ENCODE data around the gene CEACAM3.

CEACAM3 gene

GRCh38 chr19:41808663-41809566 lies 12.5 kb downstream of the CEACAM3 start:
- no peaks in the 10 kb centered on the region for H3K4me1 Mint-ChIP-seq (ENCODE audit: low read depth)

GRCh38 chr19:41810301-41810700 lies 13.9 kb downstream of the CEACAM3 start:
- no peaks in the 10 kb centered on the region for H3K36me3 Mint-ChIP-seq
- peaks cover 8% of the 10 kb centered on the region for H3K4me1 Mint-ChIP-seq (ENCODE audit: low read depth)
- no peak overlapping the region for H3K27ac Mint-ChIP-seq
- H3K9me3 Mint-ChIP-seq (ENCODE audit: low read depth) = no peaks in the 10 kb centered on the region
- H3K4me3 Mint-ChIP-seq = no peak overlapping the region
- peaks cover 16% of the 10 kb centered on the region for H3K27me3 Mint-ChIP-seq

More at GRCh38 chr19:41808663-41809566, 12.5 kb downstream of the CEACAM3 start:
- no peaks in the 10 kb centered on the region for H3K9me3 Mint-ChIP-seq (ENCODE audit: low read depth)
- H3K27ac Mint-ChIP-seq = no peak overlapping the region
- no peaks in the 10 kb centered on the region for H3K36me3 Mint-ChIP-seq
- no peak overlapping the region for H3K4me3 Mint-ChIP-seq
- peaks cover 16% of the 10 kb centered on the region for H3K27me3 Mint-ChIP-seq

- H3K9me3 Mint-ChIP-seq (ENCODE audit: low read depth) = no peaks in the 10 kb centered on the region
- no peak overlapping the region for H3K27ac Mint-ChIP-seq
Measured at GRCh38 chr19:41811036-41811435, 14.6 kb downstream of the CEACAM3 start.

GRCh38 chr19:41811981-41812380 lies 15.6 kb downstream of the CEACAM3 start:
- peaks cover 11% of the 10 kb centered on the region for H3K4me1 Mint-ChIP-seq (ENCODE audit: low read depth)
- H3K27ac Mint-ChIP-seq = no peak overlapping the region
- no peaks in the 10 kb centered on the region for H3K36me3 Mint-ChIP-seq
- H3K27me3 Mint-ChIP-seq = peaks cover 12% of the 10 kb centered on the region
- H3K4me3 Mint-ChIP-seq = no peak overlapping the region
- no peaks in the 10 kb centered on the region for H3K9me3 Mint-ChIP-seq (ENCODE audit: low read depth)

More at GRCh38 chr19:41811036-41811435, 14.6 kb downstream of the CEACAM3 start:
- Mint-ChIP-seq H3K36me3 (no peaks in the 10 kb centered on the region), H3K4me1 (ENCODE audit: low read depth) (peaks cover 11% of the 10 kb centered on the region), H3K4me3 (no peak overlapping the region), H3K27me3 (peaks cover 12% of the 10 kb centered on the region)

- Mint-ChIP-seq H3K9me3 (ENCODE audit: low read depth) (no peaks in the 10 kb centered on the region), H3K4me1 (ENCODE audit: low read depth) (peaks cover 11% of the 10 kb centered on the region), H3K27ac (no peak overlapping the region), H3K4me3 (no peak overlapping the region), H3K27me3 (peaks cover 4% of the 10 kb centered on the region), H3K36me3 (no peaks in the 10 kb centered on the region)
Measured at GRCh38 chr19:41813911-41814310, 17.5 kb downstream of the CEACAM3 start.

- Mint-ChIP-seq H3K9me3 (ENCODE audit: low read depth) (no peaks in the 10 kb centered on the region), H3K27ac (no peak overlapping the region), H3K36me3 (no peaks in the 10 kb centered on the region), H3K27me3 (peaks cover 2% of the 10 kb centered on the region), H3K4me1 (ENCODE audit: low read depth) (peaks cover 11% of the 10 kb centered on the region), H3K4me3 (no peak overlapping the region)
Measured at GRCh38 chr19:41815301-41815700, 18.9 kb downstream of the CEACAM3 start.

- H3K36me3 Mint-ChIP-seq = no peaks in the 10 kb centered on the region
- no peaks in the 10 kb centered on the region for H3K9me3 Mint-ChIP-seq (ENCODE audit: low read depth)
- peaks cover 6% of the 10 kb centered on the region for H3K27me3 Mint-ChIP-seq
- H3K4me1 Mint-ChIP-seq (ENCODE audit: low read depth) = peaks cover 13% of the 10 kb centered on the region
- H3K27ac Mint-ChIP-seq = no peak overlapping the region
- H3K4me3 Mint-ChIP-seq = no peak overlapping the region
Measured at GRCh38 chr19:41816761-41817160, 20.4 kb downstream of the CEACAM3 start.

GRCh38 chr19:41821003-41821735 lies 24.8 kb downstream of the CEACAM3 start:
- Mint-ChIP-seq H3K9me3 (ENCODE audit: low read depth) (no peaks in the 10 kb centered on the region), H3K27ac (no peak overlapping the region), H3K27me3 (peaks cover 10% of the 10 kb centered on the region), H3K36me3 (no peaks in the 10 kb centered on the region), H3K4me3 (no peak overlapping the region), H3K4me1 (ENCODE audit: low read depth) (peaks cover 2% of the 10 kb centered on the region)

GRCh38 chr19:41837981-41838708 lies 41.8 kb downstream of the CEACAM3 start:
- Mint-ChIP-seq H3K4me3 (no peak overlapping the region), H3K27me3 (peaks cover 8% of the 10 kb centered on the region), H3K4me1 (ENCODE audit: low read depth) (peaks cover 1% of the 10 kb centered on the region), H3K27ac (no peak overlapping the region), H3K9me3 (ENCODE audit: low read depth) (no peaks in the 10 kb centered on the region), H3K36me3 (no peaks in the 10 kb centered on the region)

- Mint-ChIP-seq H3K27me3 (peaks cover 8% of the 10 kb centered on the region), H3K36me3 (no peaks in the 10 kb centered on the region), H3K27ac (no peak overlapping the region), H3K4me3 (no peak overlapping the region), H3K9me3 (ENCODE audit: low read depth) (no peaks in the 10 kb centered on the region), H3K4me1 (ENCODE audit: low read depth) (peaks cover 1% of the 10 kb centered on the region)
Measured at GRCh38 chr19:41839211-41839610, 42.8 kb downstream of the CEACAM3 start.

- no peaks in the 10 kb centered on the region for H3K9me3 Mint-ChIP-seq (ENCODE audit: low read depth)
- H3K4me3 Mint-ChIP-seq = no peak overlapping the region
- H3K27me3 Mint-ChIP-seq = no peaks in the 10 kb centered on the region
- no peaks in the 10 kb centered on the region for H3K4me1 Mint-ChIP-seq (ENCODE audit: low read depth)
- H3K36me3 Mint-ChIP-seq = no peaks in the 10 kb centered on the region
- no peak overlapping the region for H3K27ac Mint-ChIP-seq
Measured at GRCh38 chr19:41843371-41843770, 47.0 kb downstream of the CEACAM3 start.

GRCh38 chr19:41844601-41845000 lies 48.2 kb downstream of the CEACAM3 start, which contains the start of gene LYPD4:
LYPD4 (minus strand) TSS chr19:41844683; CDS start chr19:41839285, 5,398 bp downstream.
- Mint-ChIP-seq H3K9me3 (ENCODE audit: low read depth) (no peaks in the 10 kb centered on the region), H3K36me3 (no peaks in the 10 kb centered on the region), H3K4me3 (no peak within 1 kb of the TSS)

GRCh38 chr19:41845001-41845050 lies 48.4 kb downstream of the CEACAM3 start, which contains the start of gene DMRTC2:
DMRTC2 (plus strand) TSS chr19:41845042; CDS start chr19:41847429, 2,387 bp downstream.
- H3K9me3 Mint-ChIP-seq (ENCODE audit: low read depth) = no peaks in the 10 kb centered on the region
- no peaks in the 10 kb centered on the region for H3K27me3 Mint-ChIP-seq
- H3K27ac Mint-ChIP-seq = no peak within 1 kb of the TSS
- H3K4me1 Mint-ChIP-seq (ENCODE audit: low read depth) = no peaks in the 10 kb centered on the region
- no peaks in the 10 kb centered on the region for H3K36me3 Mint-ChIP-seq
- H3K4me3 Mint-ChIP-seq = no peak within 1 kb of the TSS

More at GRCh38 chr19:41844601-41845000, 48.2 kb downstream of the CEACAM3 start, which contains the start of gene LYPD4:
- Mint-ChIP-seq H3K27me3 (no peaks in the 10 kb centered on the region), H3K4me1 (ENCODE audit: low read depth) (no peaks in the 10 kb centered on the region), H3K27ac (no peak within 1 kb of the TSS)

- no peaks in the 10 kb centered on the region for H3K9me3 Mint-ChIP-seq (ENCODE audit: low read depth)
- H3K27ac Mint-ChIP-seq = no peak overlapping the region
- H3K4me1 Mint-ChIP-seq (ENCODE audit: low read depth) = no peaks in the 10 kb centered on the region
- H3K36me3 Mint-ChIP-seq = no peaks in the 10 kb centered on the region
- H3K27me3 Mint-ChIP-seq = no peaks in the 10 kb centered on the region
- H3K4me3 Mint-ChIP-seq = no peak overlapping the region
Measured at GRCh38 chr19:41845051-41845590, 48.7 kb downstream of the CEACAM3 start.
